Activated effector memory CD4-positive, alpha-beta T cell treated with Interleukin-2 at 50 U/mL for 16 hours (primary cell): Measurements from ENCODE around the gene SPATA6L.
"Not testable (repeated sequence)": the region's sequence is repeated elsewhere in the genome, so short reads cannot be mapped to it uniquely, and the experiment has no call there.

Experiments
- DNase-seq: peaks from one replicate; pipeline ENCODE4 v3.0.0-alpha.2; 2020

Gene SPATA6L

DNA sequence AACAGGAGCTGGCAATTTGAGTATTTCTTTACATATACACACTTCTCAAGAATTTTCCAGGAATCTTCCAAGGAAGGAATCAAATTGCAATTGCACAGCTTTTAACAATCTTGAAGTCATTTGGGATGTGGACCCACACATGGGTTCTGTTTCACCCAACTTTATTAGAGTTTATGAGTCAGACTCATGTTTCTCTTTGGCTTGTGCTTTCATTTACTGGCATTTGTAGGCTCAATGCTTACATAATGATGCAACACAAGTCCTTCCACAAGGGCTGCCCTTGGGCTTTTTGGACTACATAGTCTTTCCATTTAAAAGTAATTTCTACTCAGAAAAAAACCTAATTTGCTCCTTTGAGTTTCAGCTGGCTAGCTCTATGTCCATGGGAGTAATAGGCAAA is 8.5 kb upstream of the SPATA6L start:
- DNase-seq = no peak

- DNase-seq = no peak
Observed at GRCh38 chr9:4671737-4672136, 5.5 kb upstream of the SPATA6L start.

DNA sequence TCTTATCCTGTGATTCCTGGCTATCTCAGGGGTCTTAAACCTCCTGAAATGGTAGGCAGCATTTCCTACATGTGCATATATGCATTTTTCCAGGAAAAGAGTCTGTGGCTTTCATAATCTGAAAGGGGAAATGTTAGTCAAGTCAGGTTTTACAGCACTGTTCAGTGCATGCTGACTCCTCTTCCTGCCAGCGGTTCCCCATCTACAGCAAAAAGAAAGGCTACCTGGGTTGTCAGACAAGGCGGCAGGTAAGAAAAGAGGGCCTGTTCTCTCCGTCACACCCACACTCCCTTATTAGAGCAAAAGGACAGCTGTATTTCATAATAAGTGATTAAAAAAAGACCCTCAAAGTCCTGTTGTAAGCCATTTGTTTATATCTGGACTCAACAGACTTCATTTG is 4.3 kb upstream of the SPATA6L start:
- no peak for DNase-seq

DNA sequence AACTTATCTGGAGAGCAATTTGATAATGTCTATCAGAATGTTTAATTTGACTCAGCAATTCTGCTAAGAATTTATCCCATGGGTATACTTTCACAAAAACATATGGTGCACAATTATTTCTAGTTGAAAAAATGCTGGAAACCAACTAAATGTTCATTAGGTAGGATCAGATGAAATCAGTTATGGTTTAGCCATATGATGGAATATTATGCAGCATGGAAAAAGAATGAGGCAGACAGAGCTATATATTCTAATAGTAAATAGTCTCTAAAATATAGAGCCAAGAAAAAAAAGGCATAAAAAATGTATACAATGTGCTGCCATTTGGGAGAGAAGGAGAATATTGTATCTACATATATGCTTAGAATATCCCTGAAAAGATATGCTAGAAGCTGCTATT is 3.6 kb upstream of the SPATA6L start:
- no peak for DNase-seq

DNA sequence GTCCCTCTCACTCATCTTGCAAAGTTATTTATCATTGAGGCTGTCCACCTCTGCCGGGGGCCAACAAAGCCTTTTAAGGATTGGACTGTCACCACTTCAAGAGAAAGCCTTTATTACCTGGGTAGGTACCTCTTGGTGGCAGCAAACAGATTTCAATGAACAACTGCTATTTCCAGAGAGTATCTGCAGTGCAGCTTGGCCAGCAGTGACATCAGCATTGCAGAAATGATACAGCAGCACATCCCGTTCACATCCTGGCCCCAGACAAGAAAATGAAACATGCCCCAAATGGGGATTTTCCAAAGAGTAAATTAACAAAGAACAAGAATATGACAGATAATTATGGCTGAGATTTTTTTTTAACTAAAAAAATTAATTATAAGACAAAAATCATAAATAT is 2.3 kb upstream of the SPATA6L start:
- no peak for DNase-seq

GRCh38 chr9:4667681-4668080 is 1.4 kb upstream of the SPATA6L start:
- no peak for DNase-seq

- DNase-seq = no peak
Observed at GRCh38 chr9:4665357-4665756, 923 bp downstream of the SPATA6L start.

DNA sequence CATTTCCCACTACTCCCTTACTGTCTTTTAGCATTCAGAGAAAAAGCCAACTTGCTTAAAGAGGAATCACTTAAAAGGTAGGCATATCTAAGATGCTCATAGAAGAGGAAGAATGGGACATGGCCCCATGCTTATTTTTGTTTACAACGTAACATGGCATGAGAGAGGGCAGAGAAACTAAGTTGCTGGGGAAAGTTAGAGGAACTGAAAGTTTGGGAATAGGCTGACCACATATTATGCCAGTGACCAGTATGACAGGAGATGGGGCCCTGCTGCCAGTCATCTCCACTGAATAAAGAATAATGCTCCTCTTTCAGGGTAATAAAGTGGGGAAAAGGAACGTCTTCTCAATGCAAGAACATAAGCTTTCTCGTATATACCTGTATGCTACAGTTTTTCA is 2.3 kb downstream of the SPATA6L start:
- DNase-seq = no peak

- no peak for DNase-seq
Observed at GRCh38 chr9:4662989-4663792, 3.1 kb downstream of the SPATA6L start.

- peak; percentile 67 for DNase-seq
Observed at GRCh38 chr9:4662108-4662988, 3.9 kb downstream of the SPATA6L start, which contains the start of gene PLPP6. TSS of gene PLPP6 (plus strand) at chr9:4662294. CDS start at chr9:4662376, 82 bp downstream.

DNA sequence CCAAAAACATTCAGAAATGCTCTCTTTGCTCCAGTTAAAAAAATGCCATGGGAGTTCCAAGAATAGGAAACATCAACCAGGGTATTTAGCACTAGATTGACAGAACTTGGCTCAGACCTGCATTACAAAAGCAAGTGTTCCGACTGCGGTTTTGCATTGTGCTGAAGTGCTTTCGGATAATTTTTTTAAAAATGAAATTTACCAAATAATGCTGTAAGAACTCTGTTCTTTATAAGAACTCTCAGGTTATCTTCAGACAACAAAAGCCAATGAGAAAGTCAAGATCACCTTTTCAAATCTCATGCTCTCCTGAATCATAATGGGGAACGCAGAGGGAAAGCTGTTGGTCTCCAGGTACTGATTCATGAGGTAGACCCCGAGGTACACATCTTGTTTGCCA is 4.7 kb downstream of the SPATA6L start:
- no peak for DNase-seq

DNA sequence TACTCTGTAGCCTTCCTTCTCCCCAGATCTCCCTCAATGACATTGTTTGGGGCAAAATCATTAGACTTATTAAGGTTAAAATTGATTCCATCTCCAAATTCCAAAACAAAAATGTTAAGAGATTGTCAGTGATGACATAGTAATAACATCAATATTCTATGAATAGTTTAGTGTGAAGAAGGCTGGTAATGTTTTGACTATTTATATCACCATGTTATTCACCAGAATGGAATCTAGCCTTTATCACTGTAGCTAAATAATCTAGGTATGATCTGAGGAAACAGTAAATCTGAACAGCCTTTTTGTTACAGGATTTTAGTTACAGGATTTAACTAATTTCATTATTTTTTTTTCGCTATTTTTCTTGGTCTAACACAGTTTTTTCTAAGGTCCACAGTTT is 5.1 kb downstream of the SPATA6L start:
- DNase-seq = no peak

DNA sequence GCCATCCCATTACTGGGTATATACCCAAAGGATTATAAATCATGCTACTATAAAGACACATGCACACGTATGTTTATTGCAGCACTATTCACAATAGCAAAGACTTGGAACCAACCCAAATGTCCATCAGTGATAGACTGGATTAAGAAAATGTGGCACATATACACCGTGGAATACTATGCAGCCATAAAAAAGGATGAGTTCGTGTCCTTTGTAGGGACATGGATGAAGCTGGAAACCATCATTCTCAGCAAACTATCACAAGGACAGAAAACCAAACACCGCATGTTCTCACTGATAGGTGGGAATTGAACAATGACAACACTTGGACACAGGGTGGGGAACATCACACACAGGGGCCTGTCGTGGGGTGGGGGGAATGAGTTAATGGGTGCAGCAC is 5.6 kb downstream of the SPATA6L start:
- not testable (repeated sequence) for DNase-seq

- DNase-seq = no peak
Observed at GRCh38 chr9:4657426-4658159, 8.7 kb downstream of the SPATA6L start.

DNA sequence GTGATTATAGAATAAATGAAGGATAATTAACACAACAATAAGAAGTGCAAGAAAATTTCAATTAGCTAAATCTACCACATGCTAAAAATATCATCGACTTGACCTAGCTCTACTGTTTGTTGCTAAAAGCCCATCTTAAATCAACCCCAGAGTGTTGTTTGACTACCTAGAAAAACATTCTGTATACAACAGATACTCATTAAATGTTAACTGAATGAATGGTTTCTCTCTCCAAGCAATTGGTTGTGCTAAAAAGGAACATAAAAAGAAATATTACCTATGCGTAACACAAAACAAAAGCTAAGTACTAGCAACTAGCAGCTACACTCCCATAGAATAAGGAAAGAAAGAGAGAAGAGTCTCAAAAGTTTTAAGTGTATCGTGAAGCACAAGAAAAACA is 9.7 kb downstream of the SPATA6L start:
- no peak for DNase-seq

GRCh38 chr9:4656196-4656595 is 10.1 kb downstream of the SPATA6L start:
- not testable (repeated sequence) for DNase-seq

- DNase-seq = no peak
Observed at GRCh38 chr9:4654538-4654937, 11.7 kb downstream of the SPATA6L start.

- no peak for DNase-seq
Observed at GRCh38 chr9:4654084-4654483, 12.2 kb downstream of the SPATA6L start.

DNA sequence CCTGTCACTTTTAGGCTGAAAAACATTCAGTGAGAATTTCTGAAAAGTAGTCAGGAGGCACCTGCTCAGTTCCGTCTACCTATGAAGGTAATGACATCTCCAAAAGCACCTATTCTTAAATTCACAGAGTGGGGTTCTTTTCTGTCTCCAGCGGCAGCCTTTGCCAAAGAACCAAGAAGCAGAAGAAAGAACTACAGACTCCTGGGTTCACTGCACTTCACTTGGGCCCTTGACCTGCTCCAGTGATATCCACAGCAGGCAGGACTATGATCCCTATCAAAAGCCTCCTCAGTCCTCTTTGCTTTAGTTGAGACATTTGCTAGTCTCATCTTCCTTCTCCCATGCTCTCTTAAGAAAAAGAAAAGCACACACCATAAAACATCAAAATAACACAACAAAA is 23.9 kb downstream of the SPATA6L start:
- DNase-seq = no peak

GRCh38 chr9:4640027-4640426 is 26.3 kb downstream of the SPATA6L start:
- DNase-seq = peak; percentile 15

- DNase-seq = no peak
Observed at GRCh38 chr9:4639420-4639819, 26.9 kb downstream of the SPATA6L start.

DNA sequence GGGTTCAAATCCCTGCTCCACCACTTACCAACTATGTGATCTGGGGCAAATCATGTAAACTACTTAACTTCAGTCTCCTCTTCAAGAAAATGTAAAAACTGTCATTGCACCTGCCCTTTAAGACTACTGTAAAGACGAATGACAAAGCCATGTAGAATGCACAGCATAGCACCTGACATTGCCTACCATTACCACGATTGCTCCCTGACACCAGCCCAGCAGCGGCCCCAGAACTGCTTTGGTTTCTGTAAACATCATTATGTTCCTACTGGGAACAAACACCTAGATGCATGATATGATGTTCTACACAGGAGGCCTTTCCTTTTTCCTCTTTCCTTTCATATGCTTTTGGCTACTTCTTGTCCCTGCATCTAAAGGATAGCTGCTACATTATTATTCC is 27.3 kb downstream of the SPATA6L start:
- DNase-seq = no peak

GRCh38 chr9:4630836-4631235 is 35.4 kb downstream of the SPATA6L start:
- DNase-seq = no peak
